GM21576 (cell line): ENCODE data around the gene FXYD1.
"Not testable (repeated sequence)": the region's sequence is repeated elsewhere in the genome, so short reads cannot be mapped to it uniquely, and the experiment has no call there.

Source experiments
- ATAC-seq: cut with Tn5 transposase; IDR thresholded peaks from one replicate; pipeline ENCODE4 v1.9.1; 2021; ENCODE audit warnings: mild to moderate bottlenecking, moderate library complexity; ENCODE audit not compliant: unreplicated experiment

Gene FXYD1

GRCh38 chr19:35141837-35142605, 3.4 kb downstream of the FXYD1 start:
- ATAC-seq: no peak

DNA sequence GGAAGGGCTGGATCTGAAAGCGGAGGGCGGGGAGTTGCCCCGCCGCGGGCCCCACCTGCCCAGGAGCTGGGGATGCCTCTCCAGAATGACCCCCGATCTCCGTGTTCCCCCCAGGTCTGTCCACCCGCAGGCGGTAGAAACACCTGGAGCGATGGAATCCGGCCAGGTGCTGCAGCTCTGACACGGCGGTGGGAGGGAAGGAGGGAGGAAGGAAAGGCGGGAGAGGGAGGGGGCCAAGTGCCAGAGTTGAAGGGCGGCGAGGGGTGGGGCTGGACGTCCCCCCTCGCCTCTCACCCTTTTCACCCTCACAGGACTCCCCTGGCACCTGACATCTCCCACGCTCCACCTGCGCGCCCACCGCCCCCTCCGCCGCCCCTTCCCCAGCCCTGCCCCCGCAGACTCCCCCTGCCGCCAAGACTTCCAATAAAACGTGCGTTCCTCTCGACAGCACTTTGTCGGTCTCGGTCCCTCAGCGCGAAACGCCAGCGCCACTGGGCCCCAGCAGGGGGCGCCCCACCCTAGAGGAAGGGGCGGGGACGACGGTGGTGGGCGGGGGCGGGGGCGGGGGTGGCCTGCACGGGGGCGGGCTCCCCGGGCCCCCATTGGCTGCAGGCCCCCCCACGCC, 4.1 kb downstream of the FXYD1 start:
- ATAC-seq: no peak

GRCh38 chr19:35143231-35143715, 4.6 kb downstream of the FXYD1 start, which contains the start of gene FXYD7:
Gene FXYD7 (plus strand): TSS chr19:35143255. CDS start chr19:35143334, 79 bp downstream.
- no peak for ATAC-seq

- no peak for ATAC-seq
Observed at GRCh38 chr19:35143818-35144217, 5.2 kb downstream of the FXYD1 start.

DNA sequence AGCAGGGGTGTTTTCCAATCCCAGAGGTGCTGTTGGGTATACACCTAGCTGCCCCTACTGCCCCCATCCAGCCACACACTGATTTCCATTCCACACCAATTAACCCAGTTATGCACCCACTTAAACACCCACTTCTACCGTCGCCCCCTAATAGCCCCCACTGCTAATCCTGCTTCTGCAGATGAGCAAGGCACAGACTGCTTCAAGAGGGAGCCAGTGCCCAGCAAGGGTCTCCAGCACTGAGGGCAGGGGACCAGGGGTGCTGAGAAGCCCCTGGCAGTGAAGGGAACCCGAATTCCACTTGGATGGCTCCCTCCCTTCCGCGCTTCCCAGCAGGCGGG, 5.6 kb downstream of the FXYD1 start:
- ATAC-seq: no peak

GRCh38 chr19:35144600-35145436, 6.2 kb downstream of the FXYD1 start:
- no peak for ATAC-seq

- ATAC-seq: no peak
Observed at GRCh38 chr19:35146746-35147459, 8.3 kb downstream of the FXYD1 start.

GRCh38 chr19:35149463-35149862, 10.8 kb downstream of the FXYD1 start:
- no peak for ATAC-seq

DNA sequence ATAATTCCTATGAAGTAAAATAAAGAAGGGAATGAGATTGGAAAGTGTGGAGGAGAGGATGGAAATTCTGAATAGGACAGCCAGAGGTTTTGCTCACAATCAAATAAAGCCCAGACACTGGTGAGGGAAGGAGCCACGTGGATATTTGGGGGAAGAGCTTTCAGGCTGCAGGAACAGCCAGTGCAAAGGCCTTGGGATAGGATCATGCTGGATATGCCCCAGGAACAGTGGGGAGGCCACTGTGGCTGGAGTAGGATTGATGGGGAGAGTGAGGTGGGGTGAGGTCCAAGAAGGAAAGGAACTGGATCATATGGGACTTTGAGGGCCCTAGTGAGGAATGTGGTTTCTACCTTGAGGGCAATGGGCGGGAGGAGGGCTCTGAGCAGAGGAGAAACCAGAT, 11.8 kb downstream of the FXYD1 start:
- no peak for ATAC-seq

GRCh38 chr19:35151273-35152065, 12.8 kb downstream of the FXYD1 start:
- ATAC-seq: no peak

- ATAC-seq: not testable (repeated sequence)
Observed at GRCh38 chr19:35153129-35153522, 14.5 kb downstream of the FXYD1 start.

DNA sequence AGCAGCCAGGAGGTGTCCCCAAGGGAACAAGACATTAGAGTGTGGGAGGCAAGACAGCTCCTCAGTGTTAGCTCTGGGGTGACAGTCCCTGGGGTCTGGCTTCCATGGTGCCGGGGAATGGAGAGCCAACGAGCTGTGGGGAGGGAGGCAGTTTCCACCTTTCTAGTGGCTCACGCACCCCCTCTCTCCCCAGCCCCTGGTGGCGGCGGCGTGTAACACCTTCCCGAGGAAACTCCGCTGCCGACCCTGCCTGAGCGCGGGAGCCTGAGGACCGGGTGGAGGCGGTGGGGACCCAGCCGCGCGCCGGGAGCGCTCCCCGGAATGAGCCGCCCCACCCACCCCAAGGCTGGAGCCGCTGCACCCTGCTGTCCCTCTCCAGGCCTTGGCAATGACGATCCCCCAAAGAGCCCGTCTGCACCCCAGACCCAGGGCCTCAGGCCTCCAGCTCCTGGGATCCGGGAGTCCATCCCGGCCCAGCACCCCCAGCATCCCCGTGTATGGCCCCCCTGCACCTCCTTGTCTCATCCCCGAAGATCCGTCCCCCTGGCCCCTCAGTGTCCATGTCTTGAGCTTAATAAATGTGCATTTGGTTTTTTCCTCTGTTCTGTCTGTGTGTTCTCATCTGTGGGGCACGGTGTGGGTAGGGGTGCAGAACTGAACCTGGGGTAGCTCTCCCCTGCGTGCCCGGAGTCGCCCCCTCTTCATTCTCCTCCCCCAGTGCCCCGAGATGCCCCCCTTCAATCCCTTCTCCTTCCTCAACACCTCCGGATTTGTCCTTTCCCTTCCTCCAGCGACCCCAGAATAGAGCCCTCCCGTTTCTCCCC, 15.3 kb downstream of the FXYD1 start:
- no peak for ATAC-seq

DNA sequence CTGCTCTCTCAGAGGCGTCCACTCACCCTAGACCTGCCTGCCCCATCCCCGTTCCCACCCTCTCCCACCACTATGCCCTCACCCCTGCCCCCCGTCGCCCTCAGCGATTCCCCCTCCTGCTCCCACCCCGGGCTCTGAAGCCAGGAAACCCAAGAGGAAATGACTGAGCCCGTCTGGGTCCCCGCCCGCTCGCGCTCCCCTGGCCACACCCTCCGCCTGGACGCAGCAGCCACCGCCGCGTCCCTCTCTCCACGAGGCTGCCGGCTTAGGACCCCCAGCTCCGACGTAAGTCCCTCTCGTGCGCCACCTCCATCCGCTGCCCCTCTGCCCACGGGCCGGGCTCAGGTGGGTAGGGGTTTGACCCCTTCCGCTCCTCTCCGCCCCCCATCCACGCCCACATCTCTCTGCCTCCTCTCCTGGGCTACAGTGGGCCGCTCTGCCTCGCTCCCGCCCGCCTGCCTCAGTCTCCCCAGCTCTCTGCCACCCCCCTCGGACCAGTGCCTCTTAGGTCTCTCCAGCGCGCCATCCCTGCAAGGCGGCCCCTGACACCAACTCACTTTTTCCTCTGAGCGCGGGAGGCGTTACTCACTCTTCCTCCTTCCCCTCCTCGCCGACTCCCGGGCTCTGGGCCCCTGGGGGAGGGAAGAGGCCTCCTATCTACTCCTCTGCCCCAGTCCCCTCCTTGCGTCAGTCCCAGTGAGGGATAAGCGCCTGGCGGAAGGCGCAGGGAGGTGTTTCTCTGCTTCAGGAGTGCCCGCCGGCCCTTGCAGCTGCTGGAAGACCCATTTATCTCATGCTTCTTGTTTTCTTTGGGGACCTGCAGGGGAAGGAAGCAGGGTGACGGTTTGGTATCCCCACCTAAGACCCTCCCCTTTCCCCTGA, 16.1 kb downstream of the FXYD1 start, which contains the start of gene FXYD5:
FXYD5 (plus strand) TSS at position 211 of the 882 bp plus-strand sequence. CDS start 816 bp downstream, outside the sequence.
- no peak for ATAC-seq

DNA sequence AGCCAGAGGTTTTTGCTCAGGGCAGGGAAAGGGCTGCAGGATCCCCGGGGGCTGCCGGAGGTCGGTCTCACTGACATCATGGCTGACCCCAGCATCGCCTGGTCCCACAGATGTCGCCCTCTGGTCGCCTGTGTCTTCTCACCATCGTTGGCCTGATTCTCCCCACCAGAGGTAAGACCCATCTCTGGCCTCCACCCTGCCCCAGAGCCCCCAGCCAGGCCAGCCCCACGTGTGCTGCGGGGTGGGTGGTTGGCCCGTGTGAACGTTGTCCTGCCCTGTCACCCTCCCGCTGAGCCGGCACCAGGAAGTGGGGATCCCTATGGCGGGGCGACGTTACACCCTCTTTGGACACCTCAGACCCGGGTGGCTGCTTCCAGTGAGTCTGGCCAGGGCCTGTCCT, 16.8 kb downstream of the FXYD1 start:
- no peak for ATAC-seq

DNA sequence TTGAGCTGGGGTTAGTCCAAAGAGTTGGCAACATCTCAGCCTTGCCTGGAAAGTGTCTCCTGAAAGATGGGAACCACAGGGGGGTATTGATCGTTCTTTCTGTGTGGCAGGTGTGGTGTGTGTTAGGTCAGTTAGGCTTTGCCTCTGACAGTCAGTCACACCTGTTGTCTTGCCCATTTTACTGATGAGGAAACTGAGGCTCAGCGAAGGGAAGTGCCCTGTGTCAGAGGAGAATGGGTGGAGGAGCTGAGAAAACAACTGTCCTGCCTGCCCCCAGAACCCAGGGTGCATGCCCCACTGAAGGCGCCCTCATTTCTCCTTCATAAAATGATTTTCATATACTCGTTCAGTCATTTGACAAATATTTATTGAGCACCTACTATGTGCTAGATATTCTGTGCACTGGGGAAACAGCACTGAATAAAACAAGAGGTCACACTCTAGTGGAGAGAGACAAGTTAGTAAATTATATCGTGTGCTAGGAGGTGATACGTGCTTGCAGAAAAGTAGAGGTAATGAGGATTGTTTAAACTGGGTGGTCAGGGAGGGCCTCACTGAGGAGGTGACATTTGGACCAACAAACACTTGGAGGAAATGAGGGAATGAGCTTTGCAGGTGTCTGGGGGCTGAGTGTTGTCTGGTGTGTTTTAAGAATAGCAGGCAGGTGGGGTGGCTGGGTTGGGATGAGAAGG, 17.5 kb downstream of the FXYD1 start:
- no peak for ATAC-seq

DNA sequence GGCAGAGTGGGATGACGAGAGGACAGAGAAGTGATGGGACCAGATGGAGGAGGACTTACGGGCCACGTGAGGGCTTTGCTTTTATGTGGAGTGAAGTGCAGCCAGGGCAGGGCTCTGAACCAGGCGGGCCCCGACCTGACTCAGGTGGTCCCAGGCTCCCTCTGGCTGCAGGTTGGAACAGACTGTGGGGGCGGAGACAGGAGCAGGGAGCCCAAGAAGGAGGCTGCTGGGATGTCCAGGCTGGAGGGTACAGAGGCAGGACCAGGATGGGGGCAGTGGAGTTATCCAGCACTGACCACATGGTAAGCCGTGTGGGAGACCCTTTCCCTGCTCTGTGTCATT, 18.0 kb downstream of the FXYD1 start:
- ATAC-seq: no peak

- no peak for ATAC-seq
Observed at GRCh38 chr19:35157431-35157830, 18.8 kb downstream of the FXYD1 start.

GRCh38 chr19:35159606-35160005, 21.0 kb downstream of the FXYD1 start:
- no peak for ATAC-seq
